ENCODE results near the gene KRTDAP. TPM values are rescaled to one million over a fixed set of nuclear protein-coding genes. Genes with fewer than 3 reads are reported as not detected.

The KRTDAP gene, protein sequence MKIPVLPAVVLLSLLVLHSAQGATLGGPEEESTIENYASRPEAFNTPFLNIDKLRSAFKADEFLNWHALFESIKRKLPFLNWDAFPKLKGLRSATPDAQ
- total RNA-seq = not detected in 2 replicates

DNA sequence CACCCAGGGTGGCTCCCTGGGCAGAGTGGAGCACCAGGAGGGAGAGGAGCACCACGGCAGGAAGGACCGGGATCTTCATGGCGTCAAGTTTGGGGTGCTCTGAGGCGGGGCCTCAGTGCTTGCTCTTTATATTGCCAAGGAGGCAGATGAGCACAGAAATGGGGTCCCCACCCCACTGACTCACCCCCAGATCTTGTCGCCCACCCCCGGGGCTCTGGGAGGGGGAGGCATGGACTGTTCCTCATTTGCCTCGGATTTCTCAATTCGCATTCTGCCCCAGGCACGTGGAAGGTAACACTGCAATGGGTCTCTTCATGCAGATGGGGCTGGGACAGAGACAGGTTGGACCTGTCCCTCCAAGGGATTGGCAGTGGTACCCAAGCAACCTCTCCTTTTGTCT lies at the start of gene KRTDAP:
Gene KRTDAP, minus strand, starts transcription at position 101 of the 400 bp plus-strand sequence. Its CDS starts 22 bp downstream, at position 79.

DNA sequence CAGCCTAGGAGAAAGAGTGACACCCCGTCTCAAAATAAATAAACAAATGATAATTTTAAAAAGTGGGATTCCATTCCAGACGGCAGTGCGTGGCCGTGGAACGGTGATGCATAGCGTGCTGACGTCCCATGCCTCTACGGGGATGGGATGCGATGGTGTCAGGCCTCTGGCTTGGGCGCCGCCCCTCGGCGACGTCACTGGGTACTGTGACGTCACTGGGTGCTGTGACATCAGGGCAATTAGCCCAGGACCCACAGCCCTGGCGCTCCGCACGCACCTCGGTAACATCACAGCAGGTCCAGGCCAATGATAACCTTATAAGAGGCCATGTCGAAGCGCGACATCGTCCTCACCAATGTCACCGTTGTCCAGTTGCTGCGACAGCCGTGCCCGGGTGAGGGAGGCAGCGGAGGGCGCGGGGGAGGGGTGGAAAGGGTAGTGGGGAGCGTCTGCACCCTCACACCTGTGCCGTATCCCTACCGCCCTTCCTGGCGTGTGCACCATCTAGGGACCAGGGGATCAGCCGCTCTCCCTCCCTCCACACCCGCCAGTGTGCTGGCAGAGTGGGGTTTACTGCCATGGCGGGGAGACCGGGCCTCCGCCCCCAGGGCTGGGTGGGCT lies 43.0 kb upstream of the KRTDAP start, which contains the start of gene GAPDHS:
Gene GAPDHS, plus strand, starts transcription at position 256 of the 621 bp plus-strand sequence. Its CDS starts 72 bp downstream, at position 328.

DNA sequence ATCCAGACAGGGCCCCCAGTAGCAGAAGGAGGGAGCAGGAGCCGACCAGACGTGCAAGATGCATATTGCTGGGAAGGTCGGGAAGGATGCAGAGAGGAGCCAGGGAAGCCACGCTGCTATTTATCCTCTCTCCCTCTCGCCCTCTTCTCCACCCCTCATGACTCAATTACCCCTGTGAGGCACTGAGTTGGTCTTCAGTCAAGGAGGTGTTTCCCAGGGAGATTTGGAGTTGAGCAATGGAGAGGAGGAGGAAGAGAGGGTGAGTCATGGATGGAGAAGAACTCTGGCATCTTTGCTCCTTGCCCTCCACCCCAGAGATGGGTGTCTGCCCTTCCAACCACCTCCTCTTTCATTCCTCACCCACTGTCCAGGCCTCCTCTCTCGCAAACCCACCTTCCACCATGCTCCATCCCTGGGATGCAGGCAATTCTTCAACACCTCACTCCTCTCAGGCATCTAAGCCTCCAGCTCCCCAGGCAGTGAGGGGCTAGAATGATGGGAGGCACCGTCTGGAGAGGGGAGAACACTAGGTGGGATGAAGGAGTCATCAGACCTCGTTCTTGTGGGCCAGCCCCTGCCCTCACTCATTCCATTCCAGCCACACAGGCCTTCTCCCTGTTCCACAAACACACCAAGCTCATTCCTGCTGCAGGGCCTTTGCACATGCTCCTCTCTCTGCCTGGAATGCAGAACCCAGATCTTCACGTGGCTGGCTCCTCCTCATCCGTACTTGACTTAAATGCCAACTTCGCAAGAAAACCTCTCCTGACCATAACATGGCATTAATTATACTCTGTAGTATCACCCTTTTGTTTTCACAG lies 38.2 kb upstream of the KRTDAP start, which contains the start of gene SBSN:
Gene SBSN, minus strand, starts transcription at position 94 of the 821 bp plus-strand sequence. Its CDS starts 30 bp downstream, at position 64.

DNA sequence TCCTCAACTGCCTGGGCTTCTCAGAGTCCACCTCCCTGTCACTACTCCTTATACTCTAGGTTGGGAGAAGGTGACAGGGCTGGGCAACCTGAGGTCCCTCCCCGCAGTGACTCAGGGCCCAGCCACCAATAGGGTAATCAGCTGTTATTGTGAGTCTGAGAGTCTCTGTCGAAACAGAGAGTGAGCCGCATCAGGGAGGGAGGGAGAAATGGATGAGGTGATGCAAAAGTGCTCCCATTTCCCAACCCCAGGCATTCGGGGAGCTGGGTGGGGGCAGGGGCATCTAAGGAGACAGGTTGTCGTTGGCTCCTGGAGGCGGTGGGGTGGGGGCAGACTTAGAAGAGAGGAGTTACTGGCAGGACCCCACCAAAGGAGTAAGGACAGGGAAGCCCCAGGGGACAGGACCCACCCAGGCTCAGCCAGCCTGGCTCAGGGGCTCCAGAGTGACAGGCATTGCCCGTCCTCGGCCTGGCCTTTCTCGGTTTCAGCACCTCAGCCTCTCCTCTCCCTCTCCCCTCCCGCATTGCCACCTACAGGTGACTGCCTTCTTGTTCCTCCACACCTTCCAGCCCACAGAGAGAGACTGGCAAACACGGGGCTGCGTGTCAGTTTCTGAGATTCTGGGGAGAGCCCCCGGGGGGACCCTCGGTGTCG lies 23.5 kb upstream of the KRTDAP start, which contains the start of gene DMKN:
Gene DMKN, minus strand, starts transcription at position 22 of the 654 bp plus-strand sequence. CDS start 174 bp downstream, outside the sequence.

DNA sequence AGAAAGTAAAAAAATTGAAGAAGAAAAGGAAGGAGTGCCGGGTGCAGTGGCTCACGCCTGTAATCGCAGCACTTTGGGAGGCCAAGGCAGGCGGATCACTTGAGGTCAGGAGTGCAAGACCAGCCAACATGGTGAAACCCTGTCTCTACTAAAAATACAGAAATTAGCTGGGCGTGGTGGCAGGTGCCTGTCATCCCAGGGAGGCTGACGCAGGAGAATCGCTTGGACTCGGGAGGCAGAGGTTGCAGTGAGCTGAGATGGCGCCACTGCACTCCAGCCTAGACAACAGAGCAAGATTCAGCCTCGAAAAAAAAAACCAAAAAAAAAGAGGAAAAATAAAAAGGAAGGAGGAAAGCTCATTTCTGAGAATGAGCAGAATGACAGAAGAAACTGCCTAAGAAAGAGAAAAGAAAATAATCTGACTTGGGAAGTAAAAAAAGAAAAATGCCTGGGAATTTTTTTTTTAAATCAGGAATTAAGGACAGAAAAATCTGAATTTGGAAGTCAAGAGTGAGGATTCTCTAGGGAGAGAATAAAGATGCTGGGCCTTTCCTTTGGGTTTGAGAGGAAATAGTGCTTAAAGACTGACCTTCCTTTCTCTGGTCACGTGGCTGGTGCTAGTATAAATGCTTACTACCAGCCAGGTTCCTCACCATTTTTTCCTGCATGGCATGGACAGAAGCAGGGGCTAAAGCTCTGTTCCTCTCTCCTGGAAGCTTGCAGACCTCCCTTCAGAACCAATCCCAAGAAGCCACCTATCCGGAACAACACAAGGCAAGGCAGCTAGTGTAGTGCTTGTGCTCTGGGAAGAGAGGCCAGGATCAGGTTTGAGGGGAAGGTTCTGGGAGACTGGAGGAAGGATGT lies 42.4 kb downstream of the KRTDAP start, which contains the start of gene FFAR2:
Gene FFAR2, plus strand, starts transcription at position 652 of the 864 bp plus-strand sequence. CDS start 1,458 bp downstream, outside the sequence.

Other genes with a start within 250 kb of the KRTDAP start
- gene LSR, start 241.5 kb downstream of the KRTDAP start, total RNA-seq = 0.27 and 0.36 TPM in 2 replicates
- gene USF2, start 221.5 kb downstream of the KRTDAP start, total RNA-seq = 41.4 and 46.5 TPM in 2 replicates
- gene HAMP, start 207.9 kb downstream of the KRTDAP start, total RNA-seq = not detected in 2 replicates
- 0.27 TPM in 1 of 2 replicates, not detected in the other for gene MAG, start 198.3 kb downstream of the KRTDAP start, total RNA-seq
- 1.1 TPM in 1 of 2 replicates, not detected in the other for gene CD22, start 161.3 kb downstream of the KRTDAP start, total RNA-seq
- not detected in 2 replicates for gene FFAR1, start 142.6 kb downstream of the KRTDAP start, total RNA-seq
- not detected in 2 replicates for gene FFAR3, start 132.0 kb downstream of the KRTDAP start, total RNA-seq
- gene GPR42, start 119.4 kb downstream of the KRTDAP start, total RNA-seq = not detected in 2 replicates
- not detected in 2 replicates for gene FFAR2, start 42.2 kb downstream of the KRTDAP start, total RNA-seq
- not detected in 2 replicates for gene DMKN, start 23.2 kb upstream of the KRTDAP start, total RNA-seq
- gene SBSN, start 37.8 kb upstream of the KRTDAP start, total RNA-seq = not detected in 2 replicates
- gene GAPDHS, start 43.0 kb upstream of the KRTDAP start, total RNA-seq = not detected in 2 replicates
- gene TMEM147, start 55.2 kb upstream of the KRTDAP start, total RNA-seq = 41.4 and 53.8 TPM in 2 replicates
- not detected in 2 replicates for gene ATP4A, start 73.2 kb upstream of the KRTDAP start, total RNA-seq
- not detected in 2 replicates for gene PMIS2, start 95.7 kb upstream of the KRTDAP start, total RNA-seq
- gene HAUS5, start 122.3 kb upstream of the KRTDAP start, total RNA-seq = 7.7 and 11.7 TPM in 2 replicates
- gene RBM42, start 138.6 kb upstream of the KRTDAP start, total RNA-seq = 55.2 and 59.3 TPM in 2 replicates
- gene ETV2, start 151.3 kb upstream of the KRTDAP start, total RNA-seq = 0.14 TPM in 1 of 2 replicates, not detected in the other
- 183 and 197 TPM in 2 replicates for gene COX6B1, start 157.9 kb upstream of the KRTDAP start, total RNA-seq
- not detected in 2 replicates for gene UPK1A, start 176.1 kb upstream of the KRTDAP start, total RNA-seq
- not detected in 2 replicates for gene ZBTB32, start 214.1 kb upstream of the KRTDAP start, total RNA-seq
- gene KMT2B, start 227.5 kb upstream of the KRTDAP start, total RNA-seq = 10.0 and 12.7 TPM in 2 replicates